ENCODE data around the gene FGGY. TPM values are rescaled to one million over a fixed set of nuclear protein-coding genes. Genes with fewer than 3 reads are reported as not detected.

FGGY gene
- total RNA-seq, 1 experiment from 2014 or later, result 6.4 TPM

DNA sequence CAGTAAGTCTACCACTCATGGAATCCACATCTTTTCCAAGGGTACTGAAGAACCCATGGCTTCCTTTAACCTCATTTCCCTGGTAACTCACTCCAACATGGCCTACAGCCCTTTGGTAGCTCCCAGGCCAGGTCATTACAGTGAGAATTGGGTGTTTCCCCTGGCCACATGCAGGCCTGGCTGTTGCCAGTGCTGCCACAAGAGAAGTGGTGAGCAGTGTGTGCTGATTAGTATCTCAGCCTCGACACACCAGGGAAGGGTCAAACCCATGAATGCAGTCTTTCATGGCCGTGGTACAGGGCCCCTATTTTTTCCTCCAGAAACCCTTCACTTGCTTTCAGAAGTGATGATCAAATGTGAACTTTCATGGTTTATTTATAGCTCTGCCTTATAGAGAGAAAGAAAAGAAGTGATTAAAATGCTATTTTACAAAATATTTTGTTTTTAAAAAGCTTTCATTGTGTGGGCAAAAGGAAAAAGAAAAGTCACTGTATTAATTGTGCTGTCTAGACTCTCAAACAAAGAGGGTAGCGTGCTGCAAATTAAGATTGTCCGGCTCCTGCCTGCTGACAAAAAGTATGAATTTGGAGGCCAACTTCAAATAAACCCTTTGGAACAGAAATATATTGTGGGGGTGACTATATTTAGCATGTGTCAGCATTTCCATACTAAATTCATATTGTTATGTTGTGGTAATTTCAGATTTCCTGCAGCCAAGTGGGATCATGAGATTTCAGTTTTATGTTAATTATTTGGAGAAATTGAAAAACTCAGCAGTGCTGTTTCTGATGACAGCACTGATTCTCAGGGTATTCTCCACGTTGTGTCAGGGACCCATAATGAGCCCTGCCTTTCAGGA is 455.9 kb downstream of the FGGY start:
- TF ChIP-seq, protein P1, sequence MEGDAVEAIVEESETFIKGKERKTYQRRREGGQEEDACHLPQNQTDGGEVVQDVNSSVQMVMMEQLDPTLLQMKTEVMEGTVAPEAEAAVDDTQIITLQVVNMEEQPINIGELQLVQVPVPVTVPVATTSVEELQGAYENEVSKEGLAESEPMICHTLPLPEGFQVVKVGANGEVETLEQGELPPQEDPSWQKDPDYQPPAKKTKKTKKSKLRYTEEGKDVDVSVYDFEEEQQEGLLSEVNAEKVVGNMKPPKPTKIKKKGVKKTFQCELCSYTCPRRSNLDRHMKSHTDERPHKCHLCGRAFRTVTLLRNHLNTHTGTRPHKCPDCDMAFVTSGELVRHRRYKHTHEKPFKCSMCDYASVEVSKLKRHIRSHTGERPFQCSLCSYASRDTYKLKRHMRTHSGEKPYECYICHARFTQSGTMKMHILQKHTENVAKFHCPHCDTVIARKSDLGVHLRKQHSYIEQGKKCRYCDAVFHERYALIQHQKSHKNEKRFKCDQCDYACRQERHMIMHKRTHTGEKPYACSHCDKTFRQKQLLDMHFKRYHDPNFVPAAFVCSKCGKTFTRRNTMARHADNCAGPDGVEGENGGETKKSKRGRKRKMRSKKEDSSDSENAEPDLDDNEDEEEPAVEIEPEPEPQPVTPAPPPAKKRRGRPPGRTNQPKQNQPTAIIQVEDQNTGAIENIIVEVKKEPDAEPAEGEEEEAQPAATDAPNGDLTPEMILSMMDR (IDR thresholded peaks at IDR 0.05; ENCODE audit: insufficient read depth in 1 of 2, low read depth in 1 of 2, low read length in 1 of 2, severe bottlenecking in 1 of 2, unreplicated experiment in 1 of 2), result no peak
- Histone ChIP-seq H3K27me3 (replicated peaks; ENCODE audit: control insufficient read depth, insufficient read depth, low read length) (no peaks in the 10 kb centered on the region), H3K9me3 (no peaks in the 10 kb centered on the region), H3K4me3 (ENCODE audit: low read depth, low read length) (no peak overlapping the region), H3K4me1 (no peaks in the 10 kb centered on the region), H3K36me3 (ENCODE audit: control insufficient read depth, insufficient read depth, low read length) (no peaks in the 10 kb centered on the region)
- intact Hi-C loops (cut with micrococcal nuclease; ENCODE audit: unreplicated experiment), result no loop called here
- no peaks in the 10 kb centered on the region for H3K27me3 Mint-ChIP-seq (ENCODE audit: insufficient read depth, unreplicated experiment)
- ChIA-PET CTCF (no interaction called here), POLR2A (no interaction called here)
- no peak overlapping the region for H3K4me3 Mint-ChIP-seq (ENCODE audit: unreplicated experiment)
- no peaks in the 10 kb centered on the region for H3K4me1 Mint-ChIP-seq (ENCODE audit: low read depth, unreplicated experiment)
- no peak for DNase-seq
- no peak overlapping the region for H3K27ac Mint-ChIP-seq (ENCODE audit: unreplicated experiment)
- H3K36me3 Mint-ChIP-seq (ENCODE audit: insufficient read depth, unreplicated experiment), result no peaks in the 10 kb centered on the region
- H3K9me3 Mint-ChIP-seq (ENCODE audit: unreplicated experiment), result no peaks in the 10 kb centered on the region
- BruUV-seq (replicated peaks), result no TSS peak

- DNase-seq, result no peak
- ChIA-PET POLR2A (no interaction called here), CTCF (no interaction called here)
- no peak overlapping the region for H3K27ac Mint-ChIP-seq (ENCODE audit: unreplicated experiment)
- Histone ChIP-seq H3K4me3 (ENCODE audit: low read depth, low read length) (no peak overlapping the region), H3K4me1 (no peaks in the 10 kb centered on the region), H3K9me3 (no peaks in the 10 kb centered on the region), H3K27me3 (replicated peaks; ENCODE audit: control insufficient read depth, insufficient read depth, low read length) (no peaks in the 10 kb centered on the region), H3K36me3 (ENCODE audit: control insufficient read depth, insufficient read depth, low read length) (no peaks in the 10 kb centered on the region)
- no peak overlapping the region for H3K4me3 Mint-ChIP-seq (ENCODE audit: unreplicated experiment)
- intact Hi-C loops (cut with micrococcal nuclease; ENCODE audit: unreplicated experiment), result no loop called here
- TF ChIP-seq, protein P1 (IDR thresholded peaks at IDR 0.05; ENCODE audit: insufficient read depth in 1 of 2, low read depth in 1 of 2, low read length in 1 of 2, severe bottlenecking in 1 of 2, unreplicated experiment in 1 of 2), result no peak
- no peaks in the 10 kb centered on the region for H3K36me3 Mint-ChIP-seq (ENCODE audit: insufficient read depth, unreplicated experiment)
- H3K4me1 Mint-ChIP-seq (ENCODE audit: low read depth, unreplicated experiment), result no peaks in the 10 kb centered on the region
- no peaks in the 10 kb centered on the region for H3K27me3 Mint-ChIP-seq (ENCODE audit: insufficient read depth, unreplicated experiment)
- no peaks in the 10 kb centered on the region for H3K9me3 Mint-ChIP-seq (ENCODE audit: unreplicated experiment)
- no TSS peak for BruUV-seq (replicated peaks)
Observed at GRCh38 chr1:59755069-59755685, 458.3 kb downstream of the FGGY start.

- intact Hi-C loops (cut with micrococcal nuclease; ENCODE audit: unreplicated experiment), result no loop called here
- H3K4me3 ChIP-seq (ENCODE audit: low read depth, low read length), result no peak overlapping the region
- no peak overlapping the region for H3K4me3 Mint-ChIP-seq (ENCODE audit: unreplicated experiment)
- H3K27me3 ChIP-seq (replicated peaks; ENCODE audit: control insufficient read depth, insufficient read depth, low read length), result no peaks in the 10 kb centered on the region
- DNase-seq, result no peak
- H3K36me3 Mint-ChIP-seq (ENCODE audit: insufficient read depth, unreplicated experiment), result no peaks in the 10 kb centered on the region
- no peaks in the 10 kb centered on the region for H3K27me3 Mint-ChIP-seq (ENCODE audit: insufficient read depth, unreplicated experiment)
- no peaks in the 10 kb centered on the region for H3K9me3 ChIP-seq
- H3K4me1 ChIP-seq, result no peaks in the 10 kb centered on the region
- H3K4me1 Mint-ChIP-seq (ENCODE audit: low read depth, unreplicated experiment), result no peaks in the 10 kb centered on the region
- no peak overlapping the region for H3K27ac Mint-ChIP-seq (ENCODE audit: unreplicated experiment)
- TF ChIP-seq, protein P1 (IDR thresholded peaks at IDR 0.05; ENCODE audit: insufficient read depth in 1 of 2, low read depth in 1 of 2, low read length in 1 of 2, severe bottlenecking in 1 of 2, unreplicated experiment in 1 of 2), result no peak
- ChIA-PET POLR2A (no interaction called here), CTCF (no interaction called here)
- BruUV-seq (replicated peaks), result no TSS peak
- no peaks in the 10 kb centered on the region for H3K36me3 ChIP-seq (ENCODE audit: control insufficient read depth, insufficient read depth, low read length)
- no peaks in the 10 kb centered on the region for H3K9me3 Mint-ChIP-seq (ENCODE audit: unreplicated experiment)
Observed at GRCh38 chr1:59757197-59757747, 460.4 kb downstream of the FGGY start.

Measured in Caco-2 (cell line).